ENCODE measurements around the gene RFWD3. TPM values are rescaled to one million over a fixed set of nuclear protein-coding genes. Genes with fewer than 3 reads are reported as not detected.

Gene RFWD3
- total RNA-seq, 1 experiment from 2014 or later = 75.9 TPM

DNA sequence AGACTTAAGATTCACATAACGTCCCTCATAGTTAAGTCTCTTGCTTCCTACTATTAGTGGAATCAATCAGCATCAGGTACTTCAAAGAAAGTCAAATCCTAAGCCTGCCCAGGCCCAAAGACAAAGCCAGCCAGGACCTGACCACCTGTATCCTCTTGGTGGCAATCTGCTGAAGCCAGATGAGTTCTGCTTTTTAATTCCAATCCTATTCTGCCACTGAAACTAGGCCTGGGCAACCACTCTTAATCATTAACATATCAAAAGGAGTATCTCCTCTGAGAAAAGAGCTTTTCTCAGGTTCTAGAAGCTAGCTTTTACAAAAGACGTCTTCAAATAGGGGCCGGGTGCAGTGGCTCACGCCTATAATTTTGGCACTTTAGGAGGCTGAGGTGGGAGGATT is 44.7 kb downstream of the RFWD3 start:
- peaks cover 30% of the 10 kb centered on the region for H3K36me3 ChIP-seq (replicated peaks; ENCODE audit: control insufficient read depth, insufficient read depth, low read length)
- H3K27me3 ChIP-seq (ENCODE audit: control insufficient read depth, insufficient read depth, low read length) = no peaks in the 10 kb centered on the region
- DNase-seq = peak; percentile 46
- no peak overlapping the region for H3K4me3 ChIP-seq (ENCODE audit: insufficient read depth, low read depth, low read length)

DNA sequence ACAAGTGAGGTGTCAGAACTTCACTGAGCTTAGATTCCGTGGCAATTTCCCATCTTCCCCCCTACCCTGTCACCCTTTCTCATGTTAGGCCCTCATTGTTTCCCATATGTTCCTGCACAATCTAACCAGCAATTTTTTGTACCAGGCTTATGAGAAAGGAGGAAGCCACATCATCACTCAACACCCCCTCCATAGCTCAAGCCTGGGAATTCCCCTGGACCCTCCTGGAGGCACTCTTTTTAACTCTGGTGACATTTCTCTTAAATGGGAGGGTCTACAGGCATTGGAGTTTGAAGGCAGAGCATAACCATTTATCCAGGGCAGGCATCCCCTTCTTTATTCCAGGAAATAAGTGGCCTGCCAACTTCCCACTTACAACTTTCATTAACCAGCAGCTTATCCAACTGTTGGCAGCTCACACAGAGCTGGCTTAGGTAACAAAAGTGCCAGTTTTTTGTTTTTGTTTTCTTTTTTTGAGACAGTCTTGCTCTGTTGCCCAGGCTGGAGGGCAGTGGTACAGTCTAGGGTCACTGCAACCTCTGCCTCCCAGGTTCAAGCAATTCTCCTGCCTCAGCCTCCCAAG is 49.4 kb downstream of the RFWD3 start:
- no peak overlapping the region for H3K4me3 ChIP-seq (ENCODE audit: insufficient read depth, low read depth, low read length)
- no peak for DNase-seq
- H3K36me3 ChIP-seq (replicated peaks; ENCODE audit: control insufficient read depth, insufficient read depth, low read length) = peaks cover under 1% of the 10 kb centered on the region
- H3K27me3 ChIP-seq (ENCODE audit: control insufficient read depth, insufficient read depth, low read length) = no peaks in the 10 kb centered on the region

DNA sequence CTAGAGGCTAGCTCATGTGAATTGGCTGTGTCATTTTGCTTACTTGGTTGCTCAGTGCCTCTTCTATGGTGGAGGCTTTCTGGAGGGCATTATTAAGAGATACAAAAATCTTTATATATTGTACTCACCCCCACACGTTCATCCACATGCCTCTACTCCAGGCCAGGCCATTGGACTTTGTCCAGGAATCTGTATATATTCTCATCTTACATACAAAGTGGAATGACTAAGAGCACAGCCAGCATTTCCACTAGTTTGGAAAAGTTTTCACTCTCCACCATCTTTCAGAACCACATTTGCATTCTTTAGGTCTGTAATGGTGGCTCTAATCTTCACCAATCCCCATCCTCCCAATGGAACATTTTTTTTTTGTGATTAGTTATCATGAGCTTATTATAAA is 55.0 kb downstream of the RFWD3 start:
- Histone ChIP-seq H3K36me3 (replicated peaks; ENCODE audit: control insufficient read depth, insufficient read depth, low read length) (no peaks in the 10 kb centered on the region), H3K4me3 (ENCODE audit: insufficient read depth, low read depth, low read length) (no peak overlapping the region), H3K27me3 (ENCODE audit: control insufficient read depth, insufficient read depth, low read length) (no peaks in the 10 kb centered on the region)
- no peak for DNase-seq

DNA sequence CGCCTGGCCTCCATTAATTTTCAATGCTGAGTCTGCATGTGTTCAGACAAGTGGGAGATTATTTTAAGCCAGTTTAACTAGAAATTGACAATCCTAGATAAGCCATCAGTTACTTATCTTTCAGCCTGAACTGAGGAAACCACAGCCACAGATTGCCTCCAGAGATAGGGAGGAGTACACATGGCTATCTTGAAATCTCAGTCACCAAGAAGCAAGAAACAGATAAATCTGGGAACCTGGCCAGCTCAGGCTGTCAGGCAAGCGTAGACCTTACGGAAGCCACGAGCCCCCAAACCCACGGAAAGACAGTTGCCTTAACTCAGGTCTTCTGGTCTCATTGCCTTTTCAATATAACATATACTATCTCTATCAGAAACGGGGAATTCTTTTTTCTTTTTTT is 57.7 kb downstream of the RFWD3 start:
- Histone ChIP-seq H3K4me3 (ENCODE audit: insufficient read depth, low read depth, low read length) (no peak overlapping the region), H3K27me3 (ENCODE audit: control insufficient read depth, insufficient read depth, low read length) (no peaks in the 10 kb centered on the region), H3K36me3 (replicated peaks; ENCODE audit: control insufficient read depth, insufficient read depth, low read length) (no peaks in the 10 kb centered on the region)
- DNase-seq = no peak

DNA sequence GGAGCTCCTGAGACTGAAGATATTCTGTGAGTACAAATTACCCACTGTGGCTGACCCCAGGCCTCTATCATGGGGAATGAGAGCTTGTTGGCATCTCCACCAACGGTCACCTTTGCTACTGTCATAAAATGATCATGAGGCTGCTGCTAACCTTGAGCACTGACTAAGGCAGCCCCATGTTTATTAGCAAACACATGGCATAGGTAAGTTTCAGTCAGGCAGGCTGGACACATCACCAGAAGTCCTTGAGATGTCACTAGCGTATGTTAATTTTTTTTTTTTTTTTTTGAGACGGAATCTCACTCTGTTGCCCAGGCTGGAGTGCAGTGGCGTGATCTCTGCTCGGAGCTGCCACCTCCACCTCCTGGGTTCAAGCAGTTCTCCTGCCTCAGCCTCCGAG is 58.3 kb downstream of the RFWD3 start:
- no peak for DNase-seq
- no peak overlapping the region for H3K4me3 ChIP-seq (ENCODE audit: insufficient read depth, low read depth, low read length)
- no peaks in the 10 kb centered on the region for H3K27me3 ChIP-seq (ENCODE audit: control insufficient read depth, insufficient read depth, low read length)
- H3K36me3 ChIP-seq (replicated peaks; ENCODE audit: control insufficient read depth, insufficient read depth, low read length) = no peaks in the 10 kb centered on the region

DNA sequence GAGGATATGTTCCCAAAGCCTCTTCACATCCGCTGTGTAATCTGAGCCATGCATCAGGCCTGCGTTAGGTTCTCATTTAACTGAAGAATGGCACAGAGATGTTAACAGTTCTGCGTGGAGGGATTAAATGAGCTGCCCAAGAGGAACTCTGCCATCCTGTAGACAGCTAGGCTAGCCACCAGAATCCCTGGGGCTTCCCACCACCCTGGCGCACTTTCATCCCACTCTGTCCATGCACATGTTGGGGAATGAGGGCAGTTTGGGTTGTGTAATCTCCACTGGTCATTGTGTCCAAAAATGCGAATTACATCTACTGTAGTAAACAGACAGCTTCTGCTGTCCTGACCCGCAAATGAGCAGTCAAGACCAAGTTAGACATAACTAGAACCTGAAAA is 58.7 kb downstream of the RFWD3 start:
- Histone ChIP-seq H3K36me3 (replicated peaks; ENCODE audit: control insufficient read depth, insufficient read depth, low read length) (no peaks in the 10 kb centered on the region), H3K27me3 (ENCODE audit: control insufficient read depth, insufficient read depth, low read length) (no peaks in the 10 kb centered on the region), H3K4me3 (ENCODE audit: insufficient read depth, low read depth, low read length) (no peak overlapping the region)
- DNase-seq = no peak

DNA sequence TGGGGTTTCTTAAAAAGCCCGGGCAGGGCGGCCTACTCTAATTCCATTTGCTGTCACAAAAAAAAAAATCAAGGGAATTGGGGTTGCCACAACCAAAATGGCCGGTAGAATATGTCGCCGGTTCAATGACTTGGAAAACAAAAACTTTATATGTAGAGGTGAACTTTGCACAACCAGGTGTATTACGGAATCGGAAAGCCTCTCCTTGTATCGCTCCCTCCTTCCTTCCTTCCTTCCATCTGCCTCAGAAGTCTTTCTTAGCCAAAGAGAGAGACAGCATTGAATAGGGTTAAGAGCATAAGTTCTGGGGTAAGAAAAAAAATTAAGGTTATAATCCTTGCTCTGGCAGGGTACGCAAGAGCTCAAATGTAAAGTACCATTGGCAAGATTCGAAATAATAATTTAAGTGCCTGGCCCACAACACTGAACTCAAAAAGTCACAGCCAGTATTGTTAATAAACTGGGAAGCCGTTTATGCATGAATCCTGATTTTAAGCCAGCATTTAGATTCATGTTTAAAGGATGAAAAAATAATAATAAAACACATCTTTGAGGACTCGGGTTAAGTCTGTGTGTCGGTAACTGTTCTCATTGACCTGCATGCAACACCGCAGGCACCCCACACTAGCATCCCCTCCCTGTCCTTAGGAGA is 59.2 kb downstream of the RFWD3 start:
- Histone ChIP-seq H3K36me3 (replicated peaks; ENCODE audit: control insufficient read depth, insufficient read depth, low read length) (no peaks in the 10 kb centered on the region), H3K27me3 (ENCODE audit: control insufficient read depth, insufficient read depth, low read length) (no peaks in the 10 kb centered on the region), H3K4me3 (ENCODE audit: insufficient read depth, low read depth, low read length) (peak overlapping the region; percentile 99)
- peak; percentile 70 for DNase-seq

DNA sequence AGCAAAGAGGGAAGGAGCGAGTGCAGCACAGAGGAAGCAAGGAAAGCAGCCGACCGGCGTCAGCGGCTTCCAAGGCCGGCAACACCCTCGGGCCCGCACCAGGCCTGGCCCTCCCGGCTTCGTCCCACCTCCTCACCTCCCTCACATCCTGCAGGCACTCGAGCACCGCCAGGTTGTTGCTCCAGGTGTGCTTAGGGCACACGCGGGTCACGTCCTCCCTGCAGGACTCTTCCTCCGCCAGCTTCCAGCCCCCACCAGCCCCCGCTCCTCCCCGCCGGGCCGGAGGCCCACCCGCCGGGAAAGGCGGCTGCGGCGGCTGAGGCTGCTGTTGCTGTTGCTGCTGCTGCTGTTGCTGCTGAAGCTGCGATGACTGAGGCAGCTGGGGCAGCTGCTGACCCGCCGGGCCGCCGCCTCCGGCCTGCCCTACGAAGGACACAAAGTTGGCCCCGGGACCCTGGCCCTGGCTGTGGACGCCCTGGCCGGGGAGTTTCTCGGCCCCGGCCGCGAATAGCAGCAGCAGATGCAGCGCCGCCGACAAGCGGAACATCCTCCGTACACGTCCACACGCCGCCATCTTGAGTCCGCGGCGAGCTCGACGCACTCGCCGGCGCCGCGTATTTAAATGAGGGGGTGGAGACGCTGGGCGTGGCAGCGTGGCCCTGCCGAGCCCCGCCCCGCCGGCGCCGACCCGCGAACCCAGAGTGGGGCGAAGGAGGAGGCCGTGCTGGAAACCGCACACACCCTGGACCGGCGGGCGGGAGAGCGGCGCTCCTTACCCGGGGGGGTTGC is 60.0 kb downstream of the RFWD3 start, which contains the start of gene GLG1:
Gene GLG1, minus strand, starts transcription at position 594 of the 789 bp plus-strand sequence. Its CDS starts 20 bp downstream, at position 574.
- peak; percentile 96 for DNase-seq
- H3K27me3 ChIP-seq (ENCODE audit: control insufficient read depth, insufficient read depth, low read length) = no peaks in the 10 kb centered on the region
- H3K4me3 ChIP-seq (ENCODE audit: insufficient read depth, low read depth, low read length) = peak within 1 kb of the TSS; percentile 99
- no peaks in the 10 kb centered on the region for H3K36me3 ChIP-seq (replicated peaks; ENCODE audit: control insufficient read depth, insufficient read depth, low read length)

DNA sequence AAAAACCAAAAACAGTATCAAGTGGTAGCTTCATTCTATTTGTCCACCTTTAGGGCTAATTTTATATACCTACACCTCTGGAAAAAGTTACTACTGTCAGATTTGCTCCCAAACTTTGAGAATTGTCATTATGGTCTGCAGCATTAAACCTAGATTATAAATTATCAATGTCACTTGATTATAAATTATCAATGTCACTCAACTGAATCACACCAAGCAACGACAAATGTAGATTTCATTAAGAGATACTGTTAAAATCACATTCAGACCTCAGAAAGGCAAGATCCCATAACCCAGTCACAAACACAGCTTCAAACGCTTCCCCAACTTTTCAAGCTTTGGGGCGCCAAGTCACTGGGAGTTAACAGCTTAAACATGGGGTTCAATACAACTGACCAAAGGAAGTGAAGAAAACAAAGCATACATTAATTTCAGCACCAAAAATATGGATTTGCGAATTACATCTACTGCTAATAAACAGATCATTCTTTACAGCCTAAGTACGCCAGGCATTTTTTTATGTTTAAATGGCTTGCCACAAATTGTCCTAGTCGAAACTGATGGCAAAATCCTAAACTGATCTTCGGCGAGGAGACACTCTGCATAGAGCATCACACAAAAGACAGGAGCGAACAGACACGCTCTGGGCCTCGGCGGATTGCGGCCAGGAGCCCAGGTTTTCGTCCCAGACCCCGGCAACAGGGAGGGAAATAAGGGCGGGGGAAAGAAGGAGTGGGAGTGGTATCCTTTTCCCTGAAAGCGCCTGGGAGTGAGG is 60.7 kb downstream of the RFWD3 start:
- Histone ChIP-seq H3K27me3 (ENCODE audit: control insufficient read depth, insufficient read depth, low read length) (no peaks in the 10 kb centered on the region), H3K4me3 (ENCODE audit: insufficient read depth, low read depth, low read length) (peak overlapping the region; percentile 99), H3K36me3 (replicated peaks; ENCODE audit: control insufficient read depth, insufficient read depth, low read length) (no peaks in the 10 kb centered on the region)
- no peak for DNase-seq

DNA sequence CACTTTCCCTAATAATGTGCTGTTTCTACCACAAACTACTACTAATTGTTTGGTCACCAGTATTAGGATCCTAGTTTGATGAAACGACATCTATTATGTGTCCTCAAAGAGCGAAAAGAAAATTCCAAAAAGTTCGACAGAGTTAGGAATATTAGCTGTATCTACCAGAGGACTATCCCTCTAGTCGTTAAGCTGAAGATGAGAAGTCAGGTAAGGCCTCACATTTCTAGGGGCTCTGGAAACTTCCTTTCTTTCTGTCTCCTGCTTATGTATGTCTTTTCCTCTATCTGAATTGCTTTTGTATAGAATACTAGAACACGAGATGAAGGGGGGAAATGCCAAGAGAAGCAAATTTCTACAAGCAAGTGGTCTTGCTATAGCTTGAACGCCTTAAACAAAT is 61.3 kb downstream of the RFWD3 start:
- no peaks in the 10 kb centered on the region for H3K36me3 ChIP-seq (replicated peaks; ENCODE audit: control insufficient read depth, insufficient read depth, low read length)
- H3K4me3 ChIP-seq (ENCODE audit: insufficient read depth, low read depth, low read length) = peak overlapping the region; percentile 99
- H3K27me3 ChIP-seq (ENCODE audit: control insufficient read depth, insufficient read depth, low read length) = no peaks in the 10 kb centered on the region
- DNase-seq = no peak

DNA sequence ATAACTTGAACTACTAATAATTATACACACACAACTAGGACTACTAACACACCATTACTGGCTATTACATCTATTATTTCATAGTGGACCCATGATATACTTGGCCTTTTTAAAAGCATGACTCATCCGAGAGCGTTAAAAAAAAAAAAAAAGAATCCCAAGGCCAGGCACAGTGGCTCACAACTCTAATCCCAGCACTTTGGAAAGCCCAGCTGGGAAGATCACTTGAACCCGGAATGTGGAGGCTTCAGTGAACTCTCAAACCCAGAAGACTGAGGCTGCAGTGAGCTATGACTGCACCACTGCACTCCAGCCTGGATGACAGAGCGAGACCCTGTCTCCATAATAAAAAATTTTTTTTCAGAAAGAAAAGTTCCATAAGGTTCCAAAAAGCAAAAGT is 62.8 kb downstream of the RFWD3 start:
- DNase-seq = no peak
- no peak overlapping the region for H3K4me3 ChIP-seq (ENCODE audit: insufficient read depth, low read depth, low read length)

DNA sequence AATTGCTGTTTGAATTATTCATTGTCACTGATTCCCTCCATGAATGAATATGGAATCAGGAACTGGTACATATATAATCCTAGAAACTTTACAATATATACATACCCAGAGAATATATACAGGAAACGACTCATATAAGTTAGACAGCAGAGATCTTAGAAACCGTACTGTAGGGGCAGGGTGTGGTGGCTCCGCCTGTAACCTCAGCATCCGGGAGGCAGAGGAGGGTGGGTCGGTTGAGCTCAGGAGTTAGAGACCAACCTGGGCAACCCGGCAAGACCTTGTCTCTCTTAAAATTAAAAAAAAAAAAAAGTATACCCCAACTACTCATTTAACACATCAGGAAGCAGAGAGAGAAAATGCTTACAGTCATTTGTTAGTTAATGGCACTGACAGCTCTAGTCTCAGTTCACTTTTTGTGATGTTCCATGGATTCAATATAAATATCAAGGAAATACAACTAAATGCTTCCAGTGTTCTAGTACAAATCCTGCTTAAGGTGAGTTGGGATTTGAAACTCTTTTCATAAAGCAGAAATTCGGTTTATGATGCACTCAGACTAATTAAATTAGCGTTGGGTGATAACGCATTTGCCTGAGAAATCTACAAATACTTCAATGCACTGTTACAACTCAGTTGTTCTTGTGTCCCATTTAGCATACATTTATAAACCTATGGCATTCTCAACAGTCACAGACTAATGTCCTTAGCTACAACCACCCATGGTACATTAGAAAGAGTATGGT is 65.4 kb downstream of the RFWD3 start:
- Histone ChIP-seq H3K4me3 (ENCODE audit: insufficient read depth, low read depth, low read length) (no peak overlapping the region), H3K36me3 (replicated peaks; ENCODE audit: control insufficient read depth, insufficient read depth, low read length) (no peaks in the 10 kb centered on the region), H3K27me3 (ENCODE audit: control insufficient read depth, insufficient read depth, low read length) (no peaks in the 10 kb centered on the region)
- no peak for DNase-seq

More for the DNA sequence above, 62.8 kb downstream of the RFWD3 start:
- Histone ChIP-seq H3K36me3 (replicated peaks; ENCODE audit: control insufficient read depth, insufficient read depth, low read length) (no peaks in the 10 kb centered on the region), H3K27me3 (ENCODE audit: control insufficient read depth, insufficient read depth, low read length) (no peaks in the 10 kb centered on the region)

DNA sequence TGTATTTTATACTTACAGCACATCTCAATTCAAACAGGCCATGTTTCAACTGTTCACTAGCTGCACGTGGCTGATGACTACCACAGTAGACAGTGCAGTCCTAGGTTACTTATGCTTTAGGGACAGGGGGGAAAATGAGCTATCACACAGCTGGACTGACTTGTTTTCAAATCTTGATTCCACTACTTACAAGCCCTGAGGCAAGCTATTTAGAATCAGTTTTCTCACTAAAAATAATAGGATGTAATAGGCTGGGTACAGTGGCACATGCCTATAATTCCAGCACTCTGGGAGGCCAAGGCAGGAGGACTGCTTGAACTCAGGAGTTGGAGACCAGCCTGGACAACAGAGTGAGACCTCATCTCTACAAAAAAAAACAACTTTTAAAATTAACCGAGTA is 70.1 kb downstream of the RFWD3 start:
- Histone ChIP-seq H3K36me3 (replicated peaks; ENCODE audit: control insufficient read depth, insufficient read depth, low read length) (no peaks in the 10 kb centered on the region), H3K27me3 (ENCODE audit: control insufficient read depth, insufficient read depth, low read length) (no peaks in the 10 kb centered on the region), H3K4me3 (ENCODE audit: insufficient read depth, low read depth, low read length) (no peak overlapping the region)
- DNase-seq = no peak

DNA sequence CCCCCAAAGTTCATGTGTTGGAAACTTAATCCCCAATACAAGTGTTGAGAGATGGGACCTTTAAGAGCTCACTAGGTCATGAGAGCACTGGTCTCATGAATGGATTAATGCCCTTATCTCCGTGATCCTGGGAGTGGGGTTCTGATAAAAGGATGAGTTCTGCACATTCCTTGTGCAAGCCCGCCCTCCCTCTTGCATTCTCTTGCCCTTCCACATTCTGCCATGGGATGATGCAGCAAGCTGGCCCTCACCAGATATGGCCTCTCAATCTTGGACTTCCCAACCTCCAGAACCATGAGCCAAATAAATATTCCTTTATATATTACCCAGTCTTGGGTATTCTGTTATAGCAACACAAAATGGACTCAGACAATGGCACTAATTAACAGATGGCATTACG is 73.8 kb downstream of the RFWD3 start:
- DNase-seq = no peak
- H3K4me3 ChIP-seq (ENCODE audit: insufficient read depth, low read depth, low read length) = no peak overlapping the region
- no peaks in the 10 kb centered on the region for H3K36me3 ChIP-seq (replicated peaks; ENCODE audit: control insufficient read depth, insufficient read depth, low read length)
- no peaks in the 10 kb centered on the region for H3K27me3 ChIP-seq (ENCODE audit: control insufficient read depth, insufficient read depth, low read length)

Measured in H7 (cell line).